Hematopoietic multipotent progenitor cell treated with erythropoietin and hydrocortisone succinate and interleukin-3 and kit ligand, for 6 days (in vitro differentiated cells): ENCODE results near the gene RPS27L.

Source experiments
- DNase-seq: peaks from one replicate; pipeline ENCODE4 v3.0.0-alpha.2; 2015

Gene RPS27L

DNA sequence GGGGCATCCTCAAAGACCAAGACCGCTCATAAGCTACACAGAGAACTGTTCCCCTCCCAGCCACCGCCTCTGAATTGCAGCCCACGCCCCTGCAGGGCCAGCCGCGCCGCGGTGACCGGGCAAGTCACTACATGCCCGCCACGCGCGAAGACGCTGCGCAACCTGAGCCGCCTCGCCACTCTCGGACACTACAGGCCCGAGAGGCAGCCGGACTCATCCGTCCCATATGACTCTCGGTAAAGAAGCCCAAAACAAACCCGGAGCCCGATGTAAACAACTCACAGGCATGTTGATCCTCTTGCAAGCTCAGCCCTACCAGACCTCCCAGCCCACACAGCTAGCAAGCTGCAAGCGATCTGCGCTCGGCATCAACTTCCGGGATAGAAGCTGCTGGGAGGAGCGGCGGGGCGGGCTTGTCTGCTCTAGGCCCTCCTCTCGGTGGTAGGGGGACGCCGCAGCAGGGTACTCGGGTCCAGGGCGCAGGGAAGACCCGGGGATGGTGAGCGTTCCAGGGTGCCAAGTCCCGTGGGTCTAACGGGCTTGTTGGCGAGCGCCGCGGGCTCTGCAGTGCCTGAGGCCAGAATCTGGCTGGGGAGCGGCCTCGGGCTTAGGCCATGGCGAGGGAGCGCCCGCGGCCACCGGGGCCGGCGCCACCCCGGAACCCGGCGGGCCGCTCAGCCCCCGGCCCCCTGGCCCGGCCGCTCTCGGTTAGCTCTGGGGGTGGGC lies at the start of gene RPS27L:
Gene RPS27L (minus strand): TSS at position 360 of the 726 bp plus-strand sequence. CDS start 72 bp downstream, at position 288.
- peak; percentile 97 for DNase-seq

- no peak for DNase-seq
These were observed 48.8 kb upstream of the RPS27L start for GRCh38 chr15:63206079-63206478.

DNA sequence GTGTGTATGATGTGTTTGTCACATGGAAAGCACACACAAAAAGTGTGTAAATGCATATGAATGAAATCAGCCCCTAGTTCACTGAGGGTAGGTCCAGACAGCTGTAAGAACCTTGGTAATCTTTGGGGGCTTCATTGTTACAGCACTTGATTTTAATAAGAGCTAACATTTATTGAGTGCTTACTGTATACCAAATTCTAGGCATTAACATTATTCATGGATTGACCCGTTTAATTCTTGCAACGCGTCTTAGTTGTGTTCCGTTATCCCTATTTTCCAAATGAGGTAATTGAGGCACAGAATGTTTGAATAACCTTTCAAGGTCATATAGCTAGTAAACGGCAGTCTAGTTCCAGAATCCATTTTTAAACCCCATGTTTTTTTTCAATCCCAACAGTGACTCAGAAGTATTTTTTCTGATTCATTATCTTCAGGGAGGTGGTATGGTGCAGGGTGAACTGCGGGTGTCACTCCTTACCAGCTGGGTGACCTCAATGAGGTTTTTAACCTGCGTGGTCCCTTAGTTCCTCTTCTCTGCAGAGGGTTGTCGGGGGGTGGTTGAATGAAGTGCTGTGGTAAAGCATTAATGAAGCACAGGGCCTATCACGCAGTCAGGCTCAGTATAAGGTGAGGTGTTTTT lies 46.3 kb upstream of the RPS27L start:
- DNase-seq, result peak; percentile 75

DNA sequence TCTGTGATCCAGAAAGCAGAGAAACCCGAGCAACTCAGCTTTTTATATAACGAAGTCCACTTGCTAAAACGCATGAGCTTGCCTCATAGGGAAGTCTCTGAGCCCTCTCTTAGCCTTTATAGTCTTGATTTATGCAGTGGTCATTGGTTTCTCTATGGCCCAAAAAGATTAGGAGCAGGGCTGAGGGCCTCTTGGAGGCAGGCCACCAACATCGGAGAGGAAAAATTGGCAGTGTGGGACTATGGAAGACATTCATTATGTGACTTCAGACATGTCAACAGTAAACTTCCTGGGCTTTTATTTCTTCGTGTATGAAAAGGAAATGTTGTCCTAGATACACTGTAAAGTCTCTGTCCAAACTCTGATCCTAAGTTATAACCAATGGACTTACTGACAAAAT lies 45.6 kb upstream of the RPS27L start:
- no peak for DNase-seq

- peak; percentile 44 for DNase-seq
These were observed 43.4 kb upstream of the RPS27L start for GRCh38 chr15:63200464-63201249.

DNA sequence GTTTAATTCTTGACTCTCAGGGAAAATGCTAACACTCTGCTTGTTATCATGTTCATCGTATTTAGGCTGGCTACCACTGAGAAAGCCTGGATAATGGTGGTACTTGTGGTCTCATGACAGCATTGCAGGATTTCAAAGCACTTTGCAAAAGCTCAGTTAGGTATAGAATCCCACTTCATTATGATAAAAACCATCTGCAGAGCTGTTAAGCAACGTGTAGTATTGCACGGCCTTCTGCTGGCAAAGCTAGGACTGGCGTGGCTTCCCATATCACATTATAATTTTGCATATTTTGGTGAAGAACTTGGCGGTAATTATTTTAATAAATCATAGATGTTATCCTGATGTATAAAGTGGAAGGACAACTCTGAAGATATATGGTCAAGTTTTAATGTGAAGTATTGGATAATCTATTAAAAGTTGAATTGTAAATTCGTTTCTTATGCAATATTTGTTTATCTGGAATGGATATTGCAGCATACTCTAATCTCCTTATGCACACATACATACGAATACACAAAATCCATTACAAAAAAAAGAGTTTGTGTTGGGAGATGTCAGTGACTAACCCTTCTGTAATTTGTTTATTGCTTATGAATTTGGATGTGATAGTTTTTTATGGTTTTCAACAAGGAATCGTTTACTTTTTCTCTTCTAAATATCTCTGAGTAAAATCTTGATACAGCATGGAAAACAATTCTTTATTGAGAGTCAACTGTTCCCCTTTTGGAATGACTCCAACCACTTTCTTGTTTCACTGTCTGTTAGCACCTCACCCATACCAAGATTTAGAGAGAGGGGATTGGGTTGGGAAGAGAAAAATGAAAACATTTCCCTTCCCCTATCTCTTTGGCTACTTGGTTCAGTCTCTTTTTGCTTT lies 41.3 kb upstream of the RPS27L start:
- DNase-seq, result peak; percentile 67

GRCh38 chr15:63197626-63198025 lies 40.3 kb upstream of the RPS27L start:
- no peak for DNase-seq

GRCh38 chr15:63196842-63197241 lies 39.6 kb upstream of the RPS27L start:
- no peak for DNase-seq

DNA sequence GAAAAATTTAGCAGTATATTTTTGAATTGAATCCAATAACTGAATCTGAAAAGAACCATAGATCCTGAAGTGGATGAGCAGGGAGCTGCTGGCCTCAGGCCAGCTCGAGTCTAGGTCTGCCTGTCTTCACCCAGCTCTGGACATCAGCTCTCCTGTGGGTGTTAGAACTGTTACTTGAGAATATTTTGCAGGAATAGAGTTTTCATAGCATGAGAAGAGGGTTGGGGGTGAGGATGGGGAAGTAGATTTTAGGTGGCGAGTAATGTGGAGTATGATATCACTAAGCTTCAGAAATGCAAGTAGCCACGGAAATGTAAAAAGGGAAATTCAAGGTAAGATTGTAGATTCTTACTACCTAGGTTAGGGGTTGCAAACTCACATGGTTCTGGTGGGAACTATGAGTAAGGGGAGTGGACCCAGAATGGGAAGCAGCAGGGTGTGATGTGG lies 38.3 kb upstream of the RPS27L start:
- no peak for DNase-seq

DNA sequence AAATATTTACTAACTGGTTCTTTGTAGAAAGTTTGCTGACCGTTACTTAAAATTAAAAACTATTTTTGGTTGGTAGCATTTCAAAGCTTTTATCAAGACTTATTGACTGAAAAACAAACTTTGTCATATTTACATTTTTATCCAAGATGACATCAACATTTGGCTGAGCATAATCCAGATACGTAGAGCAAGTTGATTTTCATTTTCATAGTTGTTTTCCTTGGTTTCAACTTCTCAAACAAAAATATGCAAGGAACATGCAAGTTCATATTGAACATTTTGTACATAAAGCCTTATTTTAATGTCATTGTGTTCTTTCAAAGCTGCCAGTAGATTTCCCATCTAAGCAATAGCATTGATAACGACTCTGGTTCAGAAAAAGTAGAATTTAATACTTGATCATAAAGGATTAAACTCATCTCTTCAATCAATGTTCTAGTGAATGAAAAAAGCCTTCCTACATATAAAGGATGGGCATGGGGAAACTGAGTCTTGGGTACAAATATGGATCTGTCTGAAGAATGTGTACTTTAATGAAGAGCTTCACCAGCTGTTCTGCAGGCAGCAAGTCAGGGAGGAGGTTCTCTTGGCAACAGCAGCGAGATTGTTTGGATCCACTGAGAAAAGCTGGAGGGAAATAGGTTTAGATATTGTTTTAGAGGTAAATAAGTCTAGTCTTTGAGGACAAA lies 37.7 kb upstream of the RPS27L start:
- no peak for DNase-seq

DNA sequence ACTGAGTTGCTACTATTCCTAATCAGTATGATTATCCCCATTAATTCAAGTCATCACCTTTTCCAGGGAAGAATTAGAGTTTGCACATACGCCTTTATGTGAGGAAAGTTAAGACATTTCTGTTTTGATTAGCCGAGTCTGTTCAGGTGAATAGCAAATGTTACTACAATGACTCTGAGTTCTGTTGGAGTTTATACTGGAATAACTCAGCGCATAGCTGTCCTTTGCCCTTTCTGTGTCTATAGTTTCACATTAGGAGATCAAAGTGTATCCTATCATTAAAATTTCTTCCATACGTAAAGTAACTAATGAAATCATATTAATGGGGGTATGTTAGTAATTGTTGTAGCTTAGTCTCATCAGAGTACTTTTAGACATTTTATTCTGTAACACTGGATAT lies 37.0 kb upstream of the RPS27L start:
- no peak for DNase-seq

- DNase-seq, result no peak
These were observed 35.4 kb upstream of the RPS27L start for GRCh38 chr15:63192619-63193206.

- DNase-seq, result peak; percentile 89
These were observed 34.8 kb upstream of the RPS27L start for GRCh38 chr15:63191895-63192618.

- DNase-seq, result no peak
These were observed 33.7 kb upstream of the RPS27L start for GRCh38 chr15:63190769-63191649.

DNA sequence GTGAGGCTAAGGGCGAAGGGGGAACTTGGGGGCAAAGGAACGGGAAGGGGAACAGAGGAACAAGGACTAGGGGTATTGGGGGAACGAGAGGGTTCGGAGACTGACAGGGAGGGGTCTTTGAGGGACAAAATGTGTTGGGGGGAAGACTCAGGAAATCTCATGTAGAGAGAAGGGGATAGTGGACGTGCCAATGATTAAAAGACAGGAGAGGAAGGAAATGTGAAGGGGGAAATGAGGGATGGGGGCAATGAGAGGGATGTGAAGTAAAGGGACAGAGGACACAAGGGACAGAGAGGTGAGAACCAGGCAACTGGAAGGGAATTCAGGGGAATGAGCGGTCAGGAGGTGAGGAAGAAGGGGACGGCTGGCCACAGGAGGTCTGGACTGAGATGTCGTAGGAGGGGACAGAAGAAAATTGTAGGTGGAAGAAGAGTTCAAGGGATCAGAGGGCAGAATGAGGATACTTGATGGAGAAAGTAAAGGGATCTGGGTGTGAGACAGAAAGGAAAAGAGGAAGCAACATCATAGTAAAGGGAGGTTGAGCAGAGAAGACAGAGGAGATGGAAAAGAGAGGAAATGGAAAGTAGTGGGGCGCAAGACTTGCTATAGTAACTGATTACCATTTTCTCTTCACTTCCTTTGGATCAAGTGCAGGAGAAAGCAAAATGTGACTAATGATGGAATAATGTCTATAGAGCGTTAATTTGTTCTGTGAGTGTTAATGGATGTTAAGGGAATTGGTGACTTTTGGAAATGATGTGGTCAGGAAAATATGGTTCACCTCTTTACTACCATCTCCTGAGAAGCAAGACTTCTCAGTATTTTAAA lies 32.9 kb upstream of the RPS27L start:
- DNase-seq, result peak; percentile 51

DNA sequence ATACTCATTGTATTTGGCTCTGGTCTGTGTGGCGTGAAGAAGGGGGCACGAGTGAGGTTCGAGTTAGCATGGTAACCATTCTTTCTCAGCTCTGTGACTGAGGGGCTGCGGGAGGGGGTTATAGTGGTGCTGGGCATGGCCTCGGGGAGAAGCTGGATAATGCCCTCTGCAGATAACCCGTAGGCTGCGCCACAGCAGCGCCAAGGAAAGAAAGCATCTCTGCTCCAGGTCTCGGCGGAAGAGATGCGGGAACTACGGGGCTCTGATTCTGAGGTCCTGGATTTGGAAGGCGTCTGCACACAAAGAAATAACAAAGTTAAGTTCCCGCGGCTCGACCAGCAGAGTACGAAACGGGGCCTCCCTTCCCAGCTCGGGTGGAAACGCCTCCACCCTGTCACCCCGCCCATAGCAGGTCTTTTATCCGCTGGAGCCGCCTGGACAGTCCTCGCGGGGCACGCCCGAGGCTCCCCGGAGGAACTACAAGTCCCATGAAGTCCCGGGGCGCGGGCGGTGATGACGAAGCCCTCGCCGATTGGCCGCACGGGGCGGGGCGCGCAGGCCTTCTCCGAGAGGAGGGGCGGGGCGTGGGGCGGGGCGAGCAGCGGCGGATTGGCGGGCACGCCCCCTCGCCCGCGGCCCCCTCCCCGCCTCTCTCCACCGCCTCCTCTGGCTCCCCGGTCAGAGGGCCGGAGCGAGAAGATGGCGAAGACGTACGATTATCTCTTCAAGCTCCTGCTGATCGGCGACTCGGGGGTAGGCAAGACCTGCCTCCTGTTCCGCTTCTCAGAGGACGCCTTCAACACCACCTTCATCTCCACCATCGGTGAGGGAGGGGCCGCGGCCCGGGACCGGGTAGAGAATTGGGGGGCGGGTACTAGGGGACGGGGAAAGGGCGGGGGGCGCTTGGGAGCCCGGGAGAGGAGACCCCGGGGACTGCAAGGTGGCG lies 31.9 kb upstream of the RPS27L start, which contains the start of gene RAB8B:
Gene RAB8B (plus strand): TSS at position 681 of the 946 bp plus-strand sequence. CDS start 19 bp downstream, at position 700.
- DNase-seq, result peak; percentile 98

DNA sequence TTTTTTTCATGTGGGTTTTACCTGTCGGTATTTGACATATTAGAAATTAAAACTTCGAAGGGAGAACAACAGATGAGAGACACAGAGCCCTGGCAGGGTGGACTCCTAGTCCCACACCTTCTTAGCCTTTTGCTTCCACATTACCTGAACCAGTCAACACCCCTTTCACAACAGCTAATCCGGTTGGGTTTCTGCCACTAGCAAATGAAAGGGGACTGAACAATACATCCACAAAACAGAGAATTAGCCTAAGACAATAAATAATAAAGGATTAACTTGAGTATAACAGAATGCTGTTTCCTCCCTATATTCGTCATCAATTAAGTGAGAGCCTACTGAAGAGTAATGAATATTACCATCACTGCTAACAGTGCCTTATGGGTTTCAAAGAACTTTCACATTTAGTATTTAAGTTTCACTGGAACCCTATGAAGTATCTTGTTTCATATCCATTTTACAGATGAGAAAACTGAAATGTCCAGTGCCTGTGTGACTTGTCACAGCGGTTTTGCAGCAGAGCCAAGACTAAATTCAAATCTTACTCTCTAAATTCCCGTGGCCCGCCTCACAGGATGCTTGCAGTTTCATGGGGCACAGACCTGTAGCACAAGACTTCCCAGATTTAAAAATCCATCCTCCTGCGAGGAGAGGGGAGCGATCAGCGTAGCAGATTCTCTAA lies 31.1 kb upstream of the RPS27L start:
- DNase-seq, result no peak
